ENCODE results near the gene TLE7. TPM values are rescaled to one million over a fixed set of nuclear protein-coding genes. Genes with fewer than 3 reads are reported as not detected.

Gene TLE7
- total and polyA plus RNA-seq, 2 donors from 2014 or later: not detected

DNA sequence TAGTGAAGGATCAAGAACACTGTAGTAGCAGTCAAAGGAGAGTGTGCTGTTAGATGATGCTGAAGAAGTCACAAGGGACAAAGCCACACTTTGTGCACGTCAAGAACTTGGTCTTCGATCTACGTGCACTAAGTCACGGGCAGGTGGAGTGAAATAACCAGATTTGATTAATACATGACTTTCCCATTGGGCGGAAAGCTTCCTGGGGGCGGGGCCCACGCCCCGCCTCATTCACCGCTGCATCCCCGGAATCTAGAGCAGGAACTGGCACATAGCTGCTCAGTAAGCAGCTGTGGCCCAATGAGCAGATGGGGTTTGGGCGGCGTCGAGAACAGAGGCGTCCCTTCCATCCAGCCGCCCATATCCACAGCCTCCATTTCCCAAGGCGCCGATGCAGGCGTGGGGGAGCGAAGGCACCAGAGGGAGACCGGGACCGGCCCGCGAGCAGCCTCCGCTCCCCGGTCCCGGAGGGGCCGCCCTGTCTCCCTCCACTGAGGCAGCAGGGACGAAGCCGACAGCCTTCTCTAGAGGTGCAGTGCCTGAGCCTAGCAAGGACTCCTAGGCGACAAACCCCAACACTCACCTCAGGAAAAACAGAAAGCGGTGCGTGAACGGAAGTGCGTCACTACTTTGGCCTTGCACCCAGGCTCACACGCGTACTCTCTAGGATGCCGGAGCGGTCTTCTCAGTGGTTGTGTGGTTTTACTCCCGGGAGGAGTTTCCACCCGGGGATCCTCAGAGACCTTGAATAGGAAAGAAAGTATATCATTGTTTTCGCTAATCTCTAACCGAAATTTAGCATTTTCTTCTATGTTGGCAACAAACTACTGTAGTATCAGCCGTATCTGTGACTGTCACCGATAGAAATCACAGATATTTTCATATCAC is 42.4 kb upstream of the TLE7 start:
- peak overlapping the region; percentile 93 to 96 for H3K27ac ChIP-seq (ENCODE audit: low read depth in 2 of 2, low read length in 2 of 2)
- intact Hi-C loops (cut with DNase I): no loop called here
- H3K4me1 ChIP-seq (ENCODE audit: control insufficient read depth in 2 of 3, insufficient read depth in 2 of 3, low read depth in 1 of 3, low read length in 3 of 3): peaks cover 0 to 4% (median 2%) of the 10 kb centered on the region in 3 donors
- no peak for TF ChIP-seq CTCF (IDR thresholded peaks at IDR 0.05; ENCODE audit: borderline replicate concordance, extremely low read depth, insufficient read depth)
- no peaks in the 10 kb centered on the region for H3K36me3 ChIP-seq (ENCODE audit: control insufficient read depth in 2 of 3, insufficient read depth in 3 of 3, low read length in 3 of 3)
- H3K9me3 ChIP-seq (ENCODE audit: control insufficient read depth in 2 of 3, insufficient read depth in 1 of 3, low read length in 3 of 3): no peaks in the 10 kb centered on the region
- H3K27me3 ChIP-seq (ENCODE audit: control insufficient read depth, insufficient read depth, low read length): no peaks in the 10 kb centered on the region
- FAIRE-seq: peak; percentile 51
- peak overlapping the region; percentile 81 to 97 (median 94) for H3K4me3 ChIP-seq (ENCODE audit: low read length in 3 of 3)
- DNase-seq: peak; percentile 86 to 96 (median 91)
- H3K9ac ChIP-seq (ENCODE audit: low read length in 3 of 3): peak overlapping the region; percentile 44 to 78 (median 71)

DNA sequence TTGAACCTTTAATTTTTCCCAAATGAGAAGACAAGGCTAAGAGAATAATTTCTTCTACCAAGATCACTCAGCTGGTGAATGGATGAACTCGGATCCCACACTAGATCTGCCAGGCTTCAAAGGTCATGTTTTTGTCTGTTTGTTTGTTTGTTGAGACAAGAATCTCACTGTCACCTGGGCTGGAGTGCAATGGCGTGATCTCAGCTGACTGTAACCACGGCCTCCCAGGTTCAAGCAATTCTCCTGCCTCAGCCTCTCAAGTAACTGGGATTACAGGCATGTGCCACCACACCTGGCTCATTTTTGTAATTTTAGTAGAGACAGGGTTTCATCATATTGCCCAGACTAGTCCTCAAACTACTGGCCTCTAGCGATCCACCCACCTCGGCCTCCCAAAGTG is 40.7 kb upstream of the TLE7 start:
- DNase-seq: no peak
- Histone ChIP-seq H3K4me1 (ENCODE audit: control insufficient read depth in 2 of 3, insufficient read depth in 2 of 3, low read depth in 1 of 3, low read length in 3 of 3) (peaks cover 0 to 4% (median 2%) of the 10 kb centered on the region in 3 donors), H3K27ac (ENCODE audit: low read depth in 2 of 2, low read length in 2 of 2) (no peak overlapping the region), H3K9me3 (ENCODE audit: control insufficient read depth in 2 of 3, insufficient read depth in 1 of 3, low read length in 3 of 3) (no peaks in the 10 kb centered on the region), H3K36me3 (ENCODE audit: control insufficient read depth in 2 of 3, insufficient read depth in 3 of 3, low read length in 3 of 3) (peaks cover 0 to 4% (median 4%) of the 10 kb centered on the region in 3 donors), H3K9ac (ENCODE audit: low read length in 3 of 3) (no peak overlapping the region), H3K27me3 (ENCODE audit: control insufficient read depth, insufficient read depth, low read length) (no peaks in the 10 kb centered on the region), H3K4me3 (ENCODE audit: low read length in 3 of 3) (no peak overlapping the region)
- no peak for FAIRE-seq
- TF ChIP-seq CTCF (IDR thresholded peaks at IDR 0.05; ENCODE audit: borderline replicate concordance, extremely low read depth, insufficient read depth): no peak
- intact Hi-C loops (cut with DNase I): no loop called here

DNA sequence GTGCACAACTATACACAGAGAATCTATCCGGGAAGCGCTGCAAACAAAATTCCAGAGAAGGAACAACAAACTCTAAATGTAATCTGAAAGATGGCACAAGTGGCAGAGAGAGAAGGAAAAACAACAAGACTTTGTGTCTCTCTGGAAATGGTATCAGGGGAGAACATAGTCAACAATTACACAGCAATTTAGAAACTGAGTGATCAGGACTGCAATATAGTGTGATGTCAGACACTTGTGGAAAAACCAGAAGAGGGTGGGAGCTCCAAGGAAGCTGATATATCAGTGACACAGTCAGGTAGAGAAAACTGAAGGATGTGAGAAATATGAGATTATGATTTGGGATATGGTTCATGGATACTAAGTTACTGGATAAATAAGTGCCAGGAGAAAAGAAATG is 39.1 kb upstream of the TLE7 start:
- TF ChIP-seq CTCF (IDR thresholded peaks at IDR 0.05; ENCODE audit: borderline replicate concordance, extremely low read depth, insufficient read depth): no peak
- FAIRE-seq (no peak), DNase-seq (no peak)
- no peak overlapping the region for H3K4me3 ChIP-seq (ENCODE audit: low read length in 3 of 3)
- no peak overlapping the region for H3K9ac ChIP-seq (ENCODE audit: low read length in 3 of 3)
- no peaks in the 10 kb centered on the region for H3K27me3 ChIP-seq (ENCODE audit: control insufficient read depth, insufficient read depth, low read length)
- H3K27ac ChIP-seq (ENCODE audit: low read depth in 2 of 2, low read length in 2 of 2): no peak overlapping the region
- H3K4me1 ChIP-seq (ENCODE audit: control insufficient read depth in 2 of 3, insufficient read depth in 2 of 3, low read depth in 1 of 3, low read length in 3 of 3): peaks cover 0 to 4% (median 2%) of the 10 kb centered on the region in 3 donors
- no peaks in the 10 kb centered on the region for H3K9me3 ChIP-seq (ENCODE audit: control insufficient read depth in 2 of 3, insufficient read depth in 1 of 3, low read length in 3 of 3)
- H3K36me3 ChIP-seq (ENCODE audit: control insufficient read depth in 2 of 3, insufficient read depth in 3 of 3, low read length in 3 of 3): peaks cover 0 to 20% (median 13%) of the 10 kb centered on the region in 3 donors
- intact Hi-C loops (cut with DNase I): no loop called here

Measured in kidney (tissue), 14 donors.